ENCODE measurements around the gene GTF3C6.
"Not testable (repeated sequence)": the region's sequence is repeated elsewhere in the genome, so short reads cannot be mapped to it uniquely, and the experiment has no call there.

The GTF3C6 gene

DNA sequence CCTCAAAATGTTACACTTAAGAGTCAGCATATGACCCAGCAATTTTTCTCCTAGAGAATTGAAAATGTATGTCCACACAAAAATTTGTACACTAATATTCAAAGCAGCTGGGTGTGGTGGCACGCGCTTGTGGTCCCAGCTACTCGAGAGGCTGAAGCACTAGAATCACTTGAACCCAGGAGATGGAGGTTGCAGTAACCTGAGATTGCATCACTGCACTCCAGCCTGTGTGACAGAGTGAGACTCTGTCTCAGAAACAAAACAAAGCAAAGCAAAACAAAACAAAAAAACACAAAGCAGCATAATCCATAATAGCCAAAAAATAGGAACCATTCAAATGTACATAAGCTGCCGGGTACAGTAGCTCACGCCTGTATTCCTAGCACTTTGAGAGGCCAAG lies 21.7 kb downstream of the GTF3C6 start:
- no peak for DNase-seq

DNA sequence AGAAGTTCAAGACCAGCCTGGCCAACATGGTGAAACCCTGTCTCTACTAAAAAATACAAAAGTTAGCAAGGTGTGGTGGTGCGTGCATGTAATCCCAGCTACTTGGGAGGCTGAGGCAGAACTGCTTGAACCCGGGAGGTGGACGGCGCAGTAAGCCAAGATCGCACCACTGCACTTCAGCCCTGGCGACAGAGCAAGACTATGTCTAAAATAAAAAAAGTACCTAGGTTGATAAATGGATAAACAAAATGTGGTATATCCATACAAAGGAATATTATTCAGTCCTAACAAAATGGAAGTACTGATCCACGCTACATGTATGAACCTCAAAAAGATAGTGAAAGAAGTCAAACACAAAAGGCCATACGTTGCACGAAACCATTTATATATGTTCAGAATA lies 22.1 kb downstream of the GTF3C6 start:
- no peak for DNase-seq

DNA sequence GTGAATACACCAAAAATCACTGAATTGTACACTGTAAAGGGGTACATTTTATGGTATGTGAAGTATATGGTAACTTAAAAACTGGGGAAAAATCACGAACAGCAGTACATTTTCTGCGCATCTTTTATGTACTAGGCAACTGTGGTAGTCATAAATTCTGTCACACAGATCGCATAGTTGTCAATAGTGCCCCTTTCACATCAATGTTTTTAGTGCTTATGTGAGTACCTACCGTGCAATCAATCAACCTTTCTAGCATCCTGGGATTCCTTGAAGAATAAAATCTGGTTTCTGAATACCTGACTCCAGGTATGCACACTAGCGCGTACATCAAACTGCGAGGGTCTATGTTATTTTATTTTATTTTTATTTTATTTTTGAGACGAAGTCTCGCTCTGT lies 22.7 kb downstream of the GTF3C6 start:
- DNase-seq: no peak

DNA sequence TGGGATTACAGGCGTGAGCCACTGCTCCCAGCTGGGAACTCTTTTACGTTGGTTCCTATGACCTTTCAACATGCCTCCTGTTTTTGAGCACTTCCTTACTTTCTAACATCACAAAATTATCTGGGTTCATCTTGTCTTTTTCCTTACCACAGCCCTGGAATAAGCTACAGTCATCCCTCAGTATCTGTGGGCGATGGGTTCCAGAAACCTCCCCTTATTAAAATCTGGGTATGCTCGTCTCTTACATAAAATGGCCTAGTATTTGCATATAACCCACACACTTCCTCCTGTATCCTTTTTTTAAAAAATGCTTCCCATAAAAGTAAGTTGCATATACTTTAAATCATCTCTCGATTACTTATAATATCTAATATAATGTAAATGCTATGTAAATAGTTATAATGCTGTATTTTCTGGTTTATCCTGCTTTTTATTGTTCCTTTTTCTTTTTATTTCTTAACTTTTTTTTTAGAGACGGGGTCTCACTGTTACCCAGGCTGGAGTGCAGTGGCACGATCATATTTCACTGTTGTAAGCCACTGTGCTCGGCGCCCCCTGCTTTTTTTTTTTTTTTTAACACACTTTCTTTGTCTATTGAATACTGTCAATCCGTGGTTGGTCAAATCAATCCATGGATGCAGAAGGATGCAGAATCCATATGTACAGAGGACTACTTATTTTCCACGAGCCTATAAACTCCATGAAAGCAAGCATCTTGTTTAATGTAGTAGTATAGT lies 32.5 kb downstream of the GTF3C6 start:
- no peak for DNase-seq

DNA sequence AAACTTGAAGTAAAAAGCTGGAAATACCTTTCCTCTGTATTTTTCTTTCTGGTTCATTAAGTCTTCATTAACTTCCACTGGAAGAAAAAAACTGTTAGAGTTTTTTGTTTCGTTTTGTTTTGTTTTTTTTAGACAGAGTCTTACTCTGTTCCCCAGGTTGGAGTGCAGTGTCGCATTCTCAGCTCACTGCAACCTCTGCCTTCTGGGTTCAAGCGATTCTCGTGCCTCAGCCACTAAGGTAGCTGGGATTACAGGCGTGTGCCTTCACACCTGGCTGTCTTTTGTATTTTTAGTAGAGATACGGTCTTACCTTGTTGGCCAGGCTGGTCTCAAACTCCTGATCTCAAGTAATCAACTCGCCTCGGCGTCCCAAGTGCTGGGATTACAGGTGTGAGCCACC lies 38.2 kb downstream of the GTF3C6 start:
- DNase-seq: no peak

DNA sequence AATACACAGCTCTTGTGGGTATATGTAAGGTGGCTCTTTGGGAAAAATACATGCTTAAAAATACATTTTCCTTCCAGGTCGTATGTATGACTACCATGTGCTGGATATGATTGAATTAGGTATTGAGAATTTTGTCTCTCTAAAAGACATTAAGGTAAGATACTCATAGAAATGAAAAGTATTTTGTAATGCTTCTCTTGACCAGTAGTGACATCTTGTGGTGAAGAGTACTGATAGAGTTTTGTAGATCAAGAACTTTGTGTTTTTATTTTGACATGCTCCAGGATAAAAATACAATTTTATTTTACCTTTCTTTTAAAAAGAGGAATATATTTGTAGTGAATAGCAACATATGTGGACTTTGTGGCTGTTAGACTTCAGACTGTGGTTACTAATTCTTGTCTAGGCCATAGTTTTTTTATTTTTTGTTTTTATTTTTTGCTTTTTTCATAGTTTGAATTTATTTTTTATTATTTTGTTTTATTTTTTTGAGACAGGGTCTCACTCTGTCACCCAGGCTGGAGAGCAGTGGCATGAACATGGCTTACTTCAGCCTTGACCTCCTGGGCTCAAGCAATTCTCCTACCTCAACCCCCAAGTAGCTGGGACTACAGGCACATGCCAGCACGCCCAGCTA lies 41.2 kb downstream of the GTF3C6 start:
- DNase-seq: no peak

DNA sequence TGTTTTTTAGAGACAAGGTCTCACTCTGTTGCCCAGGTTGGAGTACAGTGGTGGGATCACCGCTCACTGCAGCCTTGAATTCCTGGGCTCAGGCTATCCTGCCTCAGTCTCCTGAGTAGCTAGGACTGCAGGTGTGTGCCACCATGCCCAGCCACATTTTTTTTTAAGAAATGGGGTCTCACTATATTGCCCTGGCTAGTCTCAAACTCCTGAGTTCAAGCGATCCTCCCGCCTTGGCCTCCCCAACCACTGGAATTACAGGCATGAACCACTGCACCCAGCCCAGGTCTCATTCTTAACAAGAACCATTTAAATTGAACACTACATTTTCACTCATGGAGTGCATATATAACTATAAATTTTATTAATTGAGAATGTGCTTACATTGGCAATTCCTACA lies 43.8 kb downstream of the GTF3C6 start:
- no peak for DNase-seq

DNA sequence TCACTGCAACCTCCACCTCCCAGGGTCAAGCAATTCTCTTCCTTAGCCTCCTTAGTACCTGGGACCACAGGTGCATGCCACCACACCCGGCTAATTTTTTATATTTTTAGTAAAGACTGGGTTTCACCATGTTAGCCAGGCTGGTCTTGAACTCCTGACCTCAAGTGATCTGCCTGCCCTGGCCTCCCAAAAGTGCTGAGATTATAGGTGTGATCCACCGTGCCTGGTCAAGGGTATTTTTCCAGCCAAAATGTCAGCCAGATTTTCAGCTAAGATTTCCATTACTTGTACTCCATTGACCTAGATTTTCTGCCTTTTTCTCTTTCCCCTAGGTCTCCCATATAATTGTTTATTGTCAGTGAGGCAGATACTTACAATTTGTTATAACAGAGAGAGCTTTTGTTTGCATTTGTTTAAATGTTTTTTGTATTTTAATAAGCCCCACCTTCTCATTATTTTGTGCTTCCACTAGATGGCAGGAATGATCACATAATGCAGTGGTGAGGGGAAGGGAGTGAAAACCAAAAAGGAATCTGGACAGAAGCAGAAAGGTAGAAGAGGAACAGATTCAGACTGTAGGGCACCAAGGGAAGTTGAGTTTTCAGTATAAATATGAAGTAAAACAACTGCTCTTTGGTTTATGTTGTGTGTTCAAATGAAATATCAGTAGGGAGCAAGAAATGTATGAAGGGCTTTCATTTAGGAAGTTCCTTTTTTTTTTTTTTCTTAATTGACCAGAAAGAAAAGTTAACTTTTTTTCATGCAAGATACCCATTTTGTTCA lies 53.0 kb downstream of the GTF3C6 start:
- no peak for DNase-seq

DNA sequence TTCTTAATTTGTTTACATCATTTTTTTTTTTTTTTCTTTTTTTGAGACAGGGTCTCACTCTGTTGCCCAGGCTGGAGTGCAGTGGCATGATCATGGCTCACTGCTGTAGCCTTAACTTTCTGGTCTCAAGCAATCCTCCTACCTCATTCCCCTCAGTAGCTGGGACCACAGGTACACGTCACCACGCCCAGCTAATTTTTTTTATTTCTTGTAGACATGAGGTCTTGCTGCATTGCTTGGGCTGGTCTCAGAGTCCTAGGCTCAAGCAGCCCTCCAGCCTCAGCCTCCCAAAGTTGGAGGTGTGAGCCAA lies 53.6 kb downstream of the GTF3C6 start:
- DNase-seq: no peak

DNA sequence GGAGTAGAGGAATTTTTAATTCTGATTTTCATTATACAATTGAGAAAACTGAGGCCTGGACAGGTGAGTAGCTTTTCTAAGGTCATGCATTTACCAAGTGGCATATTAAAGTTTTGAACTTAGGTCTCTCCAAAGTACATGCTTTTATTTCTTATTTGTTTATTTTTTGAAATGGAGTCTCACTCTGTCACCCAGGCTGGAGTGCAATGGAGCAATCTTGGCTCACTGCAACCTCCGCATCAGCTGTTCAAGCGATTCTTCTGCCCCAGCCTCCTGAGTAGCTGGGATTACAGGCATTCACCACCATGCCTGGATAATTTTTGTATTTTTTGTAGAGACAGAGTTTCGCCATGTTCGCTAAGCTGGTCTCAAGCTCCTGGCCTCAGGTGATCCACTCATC lies 54.0 kb downstream of the GTF3C6 start:
- not testable (repeated sequence) for DNase-seq

DNA sequence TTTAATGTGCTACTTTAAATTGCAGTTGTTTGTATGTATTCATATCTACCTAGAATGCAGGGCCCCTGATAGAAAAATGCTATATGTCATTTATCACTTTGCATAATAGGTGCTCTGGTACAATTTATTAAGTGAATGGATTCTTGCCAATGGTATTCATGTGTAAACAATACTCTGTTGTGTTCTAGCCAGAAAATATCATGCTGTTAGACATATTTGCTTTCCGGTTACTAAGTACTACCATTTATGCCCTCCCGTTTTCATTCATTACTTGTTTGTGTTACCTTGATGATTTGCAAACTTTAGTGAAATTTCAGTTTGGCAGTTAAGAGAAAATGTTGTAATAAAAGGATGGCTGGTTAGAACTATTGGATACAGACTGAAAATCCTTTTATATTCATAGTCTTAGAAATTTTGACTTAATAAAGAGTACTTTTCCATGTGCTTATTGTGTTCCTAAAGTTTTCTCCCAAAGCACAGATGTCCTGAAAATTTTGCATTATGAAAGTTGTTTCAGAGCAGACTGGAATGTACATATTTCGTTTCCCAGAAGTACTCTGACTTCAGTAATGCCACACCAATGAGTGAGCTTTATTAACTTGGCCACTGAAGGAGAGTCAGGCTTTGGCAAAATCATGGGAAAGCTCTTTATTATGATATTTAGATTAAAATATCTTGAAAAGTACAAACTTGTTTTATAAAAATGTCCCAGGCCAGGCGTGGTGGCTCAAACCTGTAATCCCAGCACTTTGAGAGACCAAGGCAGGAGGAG lies 54.8 kb downstream of the GTF3C6 start:
- DNase-seq: no peak

DNA sequence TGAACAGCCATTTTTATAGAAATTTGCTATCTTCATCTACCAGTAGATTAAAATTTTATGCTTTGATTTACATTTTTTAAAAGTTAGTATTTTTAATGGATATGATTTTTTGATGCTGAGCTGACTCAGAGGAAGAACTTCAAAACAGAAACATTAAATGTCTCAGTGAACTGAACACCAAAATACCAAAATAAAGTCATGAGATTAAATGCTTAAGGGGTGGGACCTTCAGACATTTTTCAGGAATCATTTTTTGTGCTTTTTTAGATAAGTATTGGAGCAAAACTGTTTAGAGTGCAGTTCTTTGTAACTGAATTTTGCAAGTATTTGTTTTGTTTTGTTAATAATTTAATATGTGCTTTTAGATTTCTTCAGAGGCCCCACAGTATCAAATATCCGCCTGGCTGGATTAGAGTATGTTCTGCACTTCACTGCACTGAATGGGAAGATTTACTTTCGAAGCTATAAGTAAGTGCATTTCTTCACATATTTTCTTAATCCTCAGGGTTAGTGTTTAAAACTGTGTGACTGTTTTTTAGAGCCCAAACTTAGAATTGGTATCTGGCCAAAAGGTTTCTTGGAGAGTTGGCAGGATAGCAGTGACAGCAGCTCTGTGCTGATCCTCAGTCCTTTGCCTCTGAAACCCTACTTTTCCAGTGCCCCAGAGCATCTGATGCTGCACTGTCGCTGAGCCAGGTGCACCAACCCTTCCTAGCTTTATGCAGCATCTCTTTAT lies 57.1 kb downstream of the GTF3C6 start:
- DNase-seq: no peak

DNA sequence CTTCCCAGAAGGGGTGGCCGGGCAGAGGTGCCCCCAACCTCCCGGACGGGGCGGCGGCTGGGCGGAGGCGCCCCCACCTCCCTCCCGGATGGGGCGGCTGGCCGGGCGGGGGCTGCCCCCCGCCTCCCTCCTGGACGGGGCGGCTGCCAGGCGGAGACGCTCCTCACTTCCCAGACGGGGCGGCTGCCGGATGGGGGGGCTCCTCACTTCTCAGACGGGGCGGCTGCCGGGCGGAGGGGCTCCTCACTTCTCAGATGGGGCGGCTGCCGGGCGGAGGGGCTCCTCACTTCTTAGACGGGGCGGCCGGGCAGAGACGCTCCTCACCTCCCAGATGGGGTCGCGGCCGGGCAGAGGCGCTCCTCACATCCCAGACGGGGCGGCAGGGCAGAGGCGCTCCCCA lies 58.7 kb downstream of the GTF3C6 start:
- not testable (repeated sequence) for DNase-seq

All from activated naive CD4-positive, alpha-beta T cell treated with anti-CD3 and anti-CD28 coated beads, Interleukin-2, amount 50 U/mL, for 16 hours (primary cell).